NCI-H2029 (cell line): ENCODE data around the gene METRNL.
"Not testable (repeated sequence)": the region's sequence is repeated elsewhere in the genome, so short reads cannot be mapped to it uniquely, and the experiment has no call there.

Experiments
- DNase-seq: peaks from one replicate; lab custom pipeline; 2025; lab: John Stamatoyannopoulos, UW

The METRNL gene, protein sequence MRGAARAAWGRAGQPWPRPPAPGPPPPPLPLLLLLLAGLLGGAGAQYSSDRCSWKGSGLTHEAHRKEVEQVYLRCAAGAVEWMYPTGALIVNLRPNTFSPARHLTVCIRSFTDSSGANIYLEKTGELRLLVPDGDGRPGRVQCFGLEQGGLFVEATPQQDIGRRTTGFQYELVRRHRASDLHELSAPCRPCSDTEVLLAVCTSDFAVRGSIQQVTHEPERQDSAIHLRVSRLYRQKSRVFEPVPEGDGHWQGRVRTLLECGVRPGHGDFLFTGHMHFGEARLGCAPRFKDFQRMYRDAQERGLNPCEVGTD

DNA sequence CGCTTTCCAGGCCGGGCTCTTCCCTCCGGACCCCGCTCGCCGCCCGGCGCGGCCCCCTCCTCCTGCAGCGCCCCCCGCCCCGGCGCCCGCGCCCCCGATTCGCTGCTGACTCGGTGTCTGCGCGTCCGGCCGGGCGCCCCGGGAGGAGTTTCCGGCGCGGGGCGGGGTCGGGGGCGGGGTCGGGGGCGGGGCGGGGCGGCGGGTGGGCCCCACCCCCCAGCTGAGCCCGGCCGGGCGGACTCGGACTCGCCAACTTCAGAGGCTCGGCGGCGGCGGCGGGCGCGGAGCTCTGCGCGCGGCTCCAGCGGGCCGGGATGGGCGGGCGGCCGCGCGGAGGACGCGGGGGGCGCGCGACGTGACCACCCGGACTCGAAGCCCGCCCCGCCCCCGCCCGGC, at the start of gene METRNL:
Gene METRNL, plus strand, starts transcription at position 258 of the 396 bp plus-strand sequence. CDS start 207 bp downstream, outside the sequence.
- no peak for DNase-seq

DNA sequence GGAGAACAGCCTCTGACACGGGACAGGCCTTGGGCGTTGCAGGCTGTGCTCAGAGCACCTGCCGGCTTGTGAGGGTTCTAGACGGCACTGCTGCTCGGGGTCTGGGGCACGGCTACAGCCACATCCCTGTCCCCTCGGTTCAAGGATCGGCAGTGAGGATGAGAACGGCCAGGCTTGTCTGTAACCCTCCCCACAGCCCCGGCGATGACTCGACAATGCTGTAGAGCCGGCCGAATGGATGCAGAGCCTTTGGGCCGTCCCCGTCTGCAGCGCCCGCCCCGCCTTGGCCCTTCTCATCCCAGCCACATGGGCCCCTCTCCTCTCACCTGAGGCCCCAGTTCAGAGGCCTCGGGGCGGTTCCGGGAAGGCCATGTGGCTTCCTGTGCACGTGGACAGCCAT, 49.0 kb upstream of the METRNL start:
- DNase-seq = no peak

DNA sequence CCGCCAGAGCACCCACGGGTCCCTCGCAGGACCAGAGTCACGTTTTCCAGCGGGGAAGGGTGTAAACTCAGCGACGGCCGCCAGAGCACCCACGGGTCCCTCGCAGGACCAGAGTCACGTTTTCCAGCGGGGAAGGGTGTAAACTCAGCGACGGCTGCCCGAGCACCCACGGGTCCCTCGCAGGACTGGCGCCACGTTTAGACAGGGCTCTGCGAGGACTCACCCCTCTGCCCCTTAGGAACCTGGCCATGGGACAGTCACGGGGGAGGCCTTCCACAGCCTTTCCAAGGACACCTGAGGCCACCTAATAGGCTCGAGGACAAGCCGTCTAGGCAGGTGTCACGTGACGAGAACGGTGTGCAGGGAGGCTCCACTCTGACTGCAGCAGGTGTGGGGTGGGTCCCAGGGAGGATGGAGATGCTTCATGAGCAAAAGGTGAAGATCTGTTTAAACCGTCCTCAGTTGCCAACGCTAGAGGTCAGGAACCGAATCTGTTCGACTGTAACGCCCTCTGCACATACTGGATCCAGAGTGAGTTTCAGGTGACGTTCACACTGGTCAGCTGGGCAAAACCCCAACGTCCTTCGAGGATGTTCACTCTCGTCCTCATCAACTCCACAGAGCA, 48.0 kb upstream of the METRNL start:
- no peak for DNase-seq

DNA sequence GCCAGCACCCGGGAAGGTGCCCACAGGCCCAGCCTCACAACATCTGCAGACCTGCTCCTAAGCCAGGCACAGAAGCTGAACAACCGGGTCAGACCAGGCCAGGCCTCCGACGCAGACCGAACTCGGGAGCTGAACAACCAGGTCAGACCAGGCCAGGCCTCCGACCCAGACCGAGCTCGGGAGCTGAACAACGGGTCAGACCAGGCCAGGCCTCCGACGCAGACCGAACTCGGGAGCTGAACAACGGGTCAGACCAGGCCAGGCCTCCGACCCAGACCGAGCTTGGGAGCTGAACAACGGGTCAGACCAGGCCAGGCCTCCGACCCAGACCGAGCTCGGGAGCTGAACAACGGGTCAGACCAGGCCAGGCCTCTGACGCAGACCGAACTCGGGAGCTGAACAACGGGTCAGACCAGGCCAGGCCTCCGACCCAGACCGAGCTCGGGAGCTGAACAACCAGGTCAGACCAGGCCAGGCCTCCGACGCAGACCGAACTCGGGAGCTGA, 47.4 kb upstream of the METRNL start:
- DNase-seq = not testable (repeated sequence)

DNA sequence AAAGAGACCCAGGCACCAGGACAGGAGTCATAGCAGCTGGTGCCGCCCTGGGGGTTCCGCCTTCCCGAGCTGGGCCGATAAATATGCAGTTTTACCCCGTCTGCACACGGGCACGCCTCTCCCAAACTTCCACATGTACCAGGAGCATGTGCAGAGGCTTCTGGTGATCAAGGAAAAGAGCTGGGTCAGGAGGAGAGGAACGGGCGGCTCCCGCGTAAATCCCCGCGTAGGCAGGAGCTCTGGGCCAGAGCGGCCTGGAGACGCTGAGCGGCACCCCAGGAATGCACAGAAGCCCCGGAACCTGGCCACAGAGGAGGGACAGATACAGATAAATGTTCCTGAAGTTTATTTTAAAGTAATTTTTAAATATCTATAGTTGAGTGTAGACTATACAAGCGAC, 46.6 kb upstream of the METRNL start:
- DNase-seq = no peak

DNA sequence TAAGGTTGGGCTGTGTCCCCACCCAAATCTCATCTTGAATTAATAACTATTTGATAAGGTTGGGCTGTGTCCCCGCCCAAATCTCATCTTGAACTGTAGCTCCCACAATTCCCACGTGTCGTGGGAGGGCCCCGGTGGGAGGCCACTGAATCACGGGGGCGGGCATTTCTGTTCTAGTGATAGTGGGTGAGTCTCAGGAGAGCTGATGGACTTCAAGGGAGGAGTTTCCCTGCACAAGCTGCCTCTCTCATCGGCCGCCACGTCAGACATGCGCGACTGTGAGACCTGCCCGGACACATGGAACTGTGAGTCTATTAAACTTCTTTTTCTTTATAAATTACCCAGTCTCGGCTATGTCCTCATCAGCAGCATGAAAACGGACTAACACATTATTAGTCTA, 44.9 kb upstream of the METRNL start:
- no peak for DNase-seq

DNA sequence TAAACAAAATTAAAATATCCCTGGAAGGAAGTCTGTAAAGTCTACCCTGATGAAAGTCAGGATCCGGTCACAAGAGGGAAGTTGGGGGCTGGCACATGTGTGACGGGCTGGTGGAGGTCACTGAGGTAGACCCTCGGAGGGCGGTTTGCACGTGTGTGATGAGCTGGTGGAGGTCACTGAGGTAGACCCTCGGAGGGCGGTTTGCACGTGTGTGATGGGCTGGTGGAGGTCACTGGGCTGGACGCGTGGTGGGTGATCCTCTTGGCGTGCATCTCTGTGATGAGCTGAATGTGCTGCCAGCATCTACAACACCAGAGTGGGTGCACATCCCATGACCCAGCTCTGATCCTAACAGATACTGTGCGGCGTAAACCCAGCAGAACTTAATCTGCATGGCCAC, 43.7 kb upstream of the METRNL start:
- DNase-seq = no peak

DNA sequence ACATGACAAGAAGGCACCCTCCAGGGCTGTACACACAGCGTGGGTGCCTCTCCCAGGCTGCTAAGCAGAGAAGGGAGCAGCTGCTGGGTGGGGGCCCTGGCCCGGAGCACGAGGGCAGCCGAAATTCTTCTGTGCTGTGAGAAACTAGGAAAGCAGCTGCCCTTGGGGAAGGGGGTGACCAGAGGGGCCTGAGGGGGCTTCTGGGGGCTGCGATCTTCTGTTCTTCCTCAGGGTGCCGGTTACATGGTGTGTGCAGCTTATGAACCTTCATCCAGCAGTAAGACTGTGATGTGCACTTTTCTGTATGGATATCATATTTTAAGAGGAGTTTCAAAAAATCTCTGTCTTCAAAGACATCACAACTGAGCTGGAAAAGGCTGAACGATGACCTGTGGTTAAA, 43.2 kb upstream of the METRNL start:
- no peak for DNase-seq

DNA sequence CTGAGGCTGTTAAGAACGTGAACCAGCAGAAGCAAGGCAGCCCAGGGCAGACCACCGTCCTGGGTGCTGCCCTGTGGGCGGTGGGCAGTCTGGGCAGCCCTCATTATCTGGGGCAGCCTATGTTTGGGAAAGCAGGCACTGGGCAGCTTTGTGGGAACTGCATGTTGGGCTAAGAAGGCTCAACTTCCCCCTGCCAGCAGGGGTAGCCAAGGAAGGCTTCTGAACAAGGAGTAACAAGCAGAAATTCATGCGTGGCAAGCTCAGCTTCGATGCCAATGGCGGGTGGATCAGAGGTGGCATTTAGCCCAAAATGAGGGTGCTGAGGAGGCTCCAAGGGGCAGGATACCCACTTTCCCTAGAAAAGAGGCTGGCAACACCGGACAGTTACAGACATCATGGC, 42.7 kb upstream of the METRNL start:
- DNase-seq = no peak

DNA sequence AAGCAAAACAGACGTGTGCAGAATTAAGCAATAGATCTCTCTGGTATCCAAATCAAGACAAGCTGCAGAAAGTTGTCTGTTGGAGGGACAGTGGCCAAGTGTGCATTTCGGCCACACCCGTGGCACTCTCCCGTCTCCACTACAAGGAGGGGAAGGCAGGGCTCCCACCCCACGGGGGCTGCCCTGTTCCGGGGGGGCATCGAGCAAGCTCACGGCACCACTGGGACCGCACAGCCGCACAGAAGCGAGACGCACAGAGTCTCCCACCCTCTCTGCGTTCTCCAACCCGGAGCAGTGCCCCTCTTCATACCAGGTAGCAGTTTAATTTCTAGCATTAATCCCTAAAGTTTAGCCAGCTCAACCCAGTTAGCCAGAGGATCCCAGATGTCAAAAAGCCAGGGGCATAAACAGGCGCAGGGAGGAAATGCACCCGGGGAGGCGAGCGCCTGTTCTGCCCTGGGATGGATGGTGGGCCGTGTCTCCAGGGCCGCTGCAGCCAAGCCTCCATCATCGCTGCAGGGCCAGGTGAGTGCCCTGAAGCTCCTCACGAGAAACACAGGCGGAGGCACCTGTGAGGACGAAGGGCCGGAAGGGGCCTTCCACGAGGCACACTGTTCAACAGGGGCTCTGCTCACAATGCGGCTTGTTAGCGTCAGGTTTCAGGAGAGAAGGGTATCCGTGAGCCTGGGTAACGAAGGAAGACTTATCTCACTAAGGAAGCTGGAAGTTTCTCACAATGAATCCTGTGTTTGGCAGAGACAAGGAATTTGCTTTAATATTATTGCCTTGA, 42.1 kb upstream of the METRNL start:
- DNase-seq = no peak

DNA sequence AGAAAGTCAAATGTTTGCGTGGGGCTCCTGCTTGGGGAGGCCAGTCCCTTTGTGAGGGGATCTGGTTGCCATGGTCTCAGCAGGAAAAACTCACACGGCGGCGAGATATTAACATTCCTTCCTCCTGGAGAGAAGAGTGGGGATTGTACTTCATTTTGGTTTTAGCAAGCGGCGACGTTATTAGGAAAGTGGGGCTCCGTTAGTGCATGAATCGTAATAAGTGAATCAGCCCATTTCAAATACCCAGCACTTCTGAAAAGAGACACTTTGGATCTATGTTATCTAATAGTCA, 41.6 kb upstream of the METRNL start:
- DNase-seq = no peak

DNA sequence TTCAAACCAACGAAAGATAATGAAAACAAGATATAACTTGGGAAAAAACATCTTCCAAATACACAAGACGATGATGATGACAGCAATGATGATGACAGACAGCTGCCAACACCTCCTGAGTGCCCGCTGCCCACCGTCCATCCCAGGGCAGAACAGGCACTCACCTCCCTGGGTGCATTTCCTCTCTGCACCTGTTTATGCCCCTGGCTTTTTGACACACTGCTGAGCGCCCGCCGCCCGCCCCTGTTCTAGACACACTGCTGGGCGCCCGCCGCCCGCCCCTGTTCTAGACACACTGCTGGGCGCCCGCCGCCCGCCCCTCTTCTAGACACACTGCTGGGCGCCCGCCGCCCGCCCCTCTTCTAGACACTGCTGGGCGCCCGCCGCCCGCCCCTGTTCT, 40.4 kb upstream of the METRNL start:
- not testable (repeated sequence) for DNase-seq

DNA sequence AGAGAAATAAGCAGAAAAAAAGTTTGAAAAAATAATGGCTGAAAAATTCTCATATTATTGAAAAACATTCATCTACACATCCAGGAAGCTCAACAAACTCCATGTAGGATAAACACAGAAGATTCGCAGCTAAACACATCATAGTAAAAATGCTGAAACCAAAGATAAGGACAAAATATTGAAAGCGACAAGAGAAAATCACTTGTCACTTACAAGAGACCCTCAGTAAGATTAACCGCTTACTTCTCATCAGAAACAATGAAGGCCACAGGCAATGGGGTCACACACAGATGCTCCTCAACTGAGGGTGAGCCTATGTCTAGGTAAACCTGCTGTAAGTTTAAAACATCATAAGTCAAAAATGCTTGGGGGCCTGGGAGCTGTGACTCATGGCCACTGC, 38.1 kb upstream of the METRNL start:
- no peak for DNase-seq

DNA sequence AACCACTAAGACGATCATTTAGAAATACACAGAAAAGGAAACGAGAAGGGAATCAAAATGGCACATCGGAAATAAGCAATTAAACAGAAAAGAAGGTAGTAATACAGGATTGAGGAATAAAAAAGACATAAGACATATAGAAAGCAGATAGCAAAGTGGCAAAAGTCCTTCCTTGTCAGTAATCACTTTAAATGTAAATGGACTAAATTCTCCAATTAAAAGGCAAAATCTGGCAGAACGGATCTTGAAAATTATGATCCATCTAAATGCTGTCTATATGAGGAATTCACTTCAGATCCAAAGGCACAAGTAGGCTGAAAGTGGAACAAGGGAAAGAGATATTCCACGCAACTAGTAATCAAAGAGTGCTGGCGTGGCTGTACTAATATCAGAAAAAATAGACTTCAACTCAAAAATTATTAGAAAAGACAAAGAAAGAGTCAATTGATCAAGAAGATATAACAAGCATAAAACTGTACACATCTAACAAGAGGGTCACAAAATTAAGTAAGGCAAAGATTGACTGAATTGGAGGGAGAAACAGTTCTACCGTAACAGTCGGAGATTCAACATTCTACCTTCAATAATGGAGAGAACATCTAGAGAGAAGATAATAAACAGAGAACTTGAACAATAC, 36.8 kb upstream of the METRNL start:
- DNase-seq = no peak

DNA sequence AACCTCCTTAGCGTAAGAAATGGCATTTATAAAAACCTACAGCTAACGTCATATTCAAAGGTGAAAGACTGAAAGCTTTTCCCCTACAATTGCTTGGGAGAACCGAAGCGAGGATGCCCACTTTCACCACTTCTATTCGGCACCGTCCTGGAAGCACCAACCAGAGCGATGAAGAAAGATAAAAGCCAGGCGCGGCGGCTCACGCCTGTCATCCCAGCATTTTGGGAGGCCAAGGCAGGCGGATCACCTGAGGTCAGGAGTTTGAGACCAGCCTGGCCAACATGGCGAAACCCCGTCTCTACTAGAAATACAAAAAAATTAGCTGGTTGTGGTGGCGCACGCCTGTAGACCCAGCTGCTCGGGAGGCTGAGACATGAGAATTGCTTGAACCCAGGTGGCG, 34.9 kb upstream of the METRNL start:
- DNase-seq = not testable (repeated sequence)

DNA sequence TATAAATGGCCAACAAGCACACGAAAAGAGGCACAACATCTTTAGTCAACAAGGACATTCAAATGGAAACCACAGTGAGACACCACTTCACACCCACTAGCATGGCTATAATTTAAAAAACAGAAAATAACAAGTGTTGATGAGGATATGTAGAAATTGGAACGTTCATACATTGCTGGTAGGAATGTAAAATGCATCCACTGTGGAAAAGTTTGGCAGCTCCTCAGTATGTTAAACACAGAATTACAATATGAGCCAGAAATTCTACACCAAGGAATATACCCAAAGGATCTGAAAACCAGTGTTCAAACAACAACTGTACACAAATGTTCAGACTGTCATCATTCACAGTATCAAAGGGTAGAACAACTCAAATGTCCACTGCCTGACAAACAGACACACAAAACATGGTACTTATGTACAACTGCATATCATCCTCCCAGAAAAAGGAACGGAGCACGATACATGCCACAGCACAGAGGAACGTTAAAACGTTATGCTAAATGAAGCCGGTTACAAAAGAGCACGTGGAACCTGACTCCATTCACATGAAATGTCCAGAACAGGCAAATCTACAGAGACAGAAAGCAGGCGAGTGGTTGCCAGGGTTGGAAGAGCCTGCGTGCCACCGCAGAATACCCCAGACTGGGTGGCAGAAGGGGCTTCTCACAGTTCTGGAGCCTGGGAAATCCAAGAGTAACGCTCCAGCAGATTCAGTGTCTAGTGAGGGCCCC, 32.8 kb upstream of the METRNL start:
- DNase-seq = no peak

DNA sequence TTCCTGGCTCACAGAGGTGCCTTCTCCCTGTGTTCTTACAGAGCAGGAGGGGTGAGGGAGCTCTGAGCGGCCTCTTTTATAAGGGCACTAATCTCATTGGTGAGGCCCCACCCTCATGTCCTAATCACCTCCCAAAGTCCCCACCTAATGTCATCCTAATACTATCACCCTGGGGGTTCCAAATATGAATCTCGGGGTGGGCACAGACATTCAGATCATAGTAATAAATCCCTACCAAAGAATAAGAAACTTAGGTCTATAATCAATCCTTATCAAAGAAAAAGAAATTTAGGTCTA, 32.3 kb upstream of the METRNL start:
- DNase-seq = no peak

DNA sequence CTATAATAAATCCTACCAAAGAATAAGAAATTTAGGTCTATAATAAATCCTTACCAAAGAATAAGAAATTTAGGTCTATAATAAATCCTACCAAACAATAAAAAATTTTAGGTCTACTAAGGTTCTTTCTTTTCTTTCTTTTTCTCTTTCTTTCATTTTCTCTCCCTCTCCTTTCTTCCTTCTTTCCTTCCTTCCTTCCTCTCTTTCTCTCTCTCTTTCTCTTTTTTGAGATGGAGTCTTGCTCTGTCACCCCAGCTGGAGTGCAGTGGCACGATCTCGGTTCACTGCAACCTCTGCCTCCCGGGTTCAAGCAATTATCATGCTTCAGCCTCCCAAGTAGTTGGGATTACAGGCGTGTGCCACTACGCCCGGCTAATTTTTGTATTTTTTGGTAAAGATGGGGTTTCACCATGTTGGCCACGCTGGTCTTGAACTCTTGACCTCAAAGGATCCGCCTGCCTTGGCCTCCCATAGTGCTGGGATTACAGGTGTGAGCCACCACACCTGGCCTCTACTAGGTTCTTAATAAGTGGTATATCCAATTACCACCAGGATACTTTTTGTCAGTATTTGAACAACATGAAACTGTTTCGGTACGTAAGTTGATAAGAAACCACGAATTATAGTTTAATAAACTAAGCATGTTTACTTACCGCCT, 31.5 kb upstream of the METRNL start:
- DNase-seq = not testable (repeated sequence)

DNA sequence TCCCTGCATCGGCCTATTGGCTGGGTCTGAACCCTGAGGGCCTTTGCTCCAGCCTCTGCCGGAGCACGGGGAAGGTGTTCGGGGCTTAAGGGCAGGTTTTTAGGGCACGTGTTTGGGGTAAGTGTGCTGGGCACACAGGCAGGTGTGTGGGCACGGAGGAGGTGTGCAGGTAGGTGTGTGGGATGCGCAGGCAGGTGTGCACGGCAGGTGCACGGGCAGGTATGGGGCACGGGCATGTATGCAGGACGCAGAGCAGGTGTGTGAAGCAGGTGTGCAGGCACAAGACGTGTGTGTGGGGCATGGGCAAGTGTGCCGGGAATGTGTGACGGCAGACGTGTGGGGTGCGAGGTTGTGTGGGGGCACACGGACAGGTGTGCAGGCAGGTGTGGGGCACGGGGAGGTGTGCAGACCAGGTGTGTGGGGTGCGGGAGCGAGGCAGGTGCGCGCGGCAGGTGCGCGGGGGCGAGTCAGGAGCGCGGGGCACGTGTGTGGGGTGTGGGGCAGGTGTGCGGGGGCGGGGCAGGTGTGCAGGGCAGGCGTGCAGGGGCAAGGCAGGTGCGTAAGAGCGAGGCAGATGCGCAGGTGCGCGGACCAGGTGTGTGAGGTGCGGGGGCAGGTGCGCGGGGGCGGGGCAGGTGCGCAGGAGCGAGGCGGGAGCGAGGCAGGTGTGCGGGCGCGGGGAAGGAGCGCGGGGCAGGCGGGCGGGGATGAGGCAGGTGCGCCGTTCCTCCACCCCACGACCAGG, 28.6 kb upstream of the METRNL start:
- peak; percentile 63 for DNase-seq

DNA sequence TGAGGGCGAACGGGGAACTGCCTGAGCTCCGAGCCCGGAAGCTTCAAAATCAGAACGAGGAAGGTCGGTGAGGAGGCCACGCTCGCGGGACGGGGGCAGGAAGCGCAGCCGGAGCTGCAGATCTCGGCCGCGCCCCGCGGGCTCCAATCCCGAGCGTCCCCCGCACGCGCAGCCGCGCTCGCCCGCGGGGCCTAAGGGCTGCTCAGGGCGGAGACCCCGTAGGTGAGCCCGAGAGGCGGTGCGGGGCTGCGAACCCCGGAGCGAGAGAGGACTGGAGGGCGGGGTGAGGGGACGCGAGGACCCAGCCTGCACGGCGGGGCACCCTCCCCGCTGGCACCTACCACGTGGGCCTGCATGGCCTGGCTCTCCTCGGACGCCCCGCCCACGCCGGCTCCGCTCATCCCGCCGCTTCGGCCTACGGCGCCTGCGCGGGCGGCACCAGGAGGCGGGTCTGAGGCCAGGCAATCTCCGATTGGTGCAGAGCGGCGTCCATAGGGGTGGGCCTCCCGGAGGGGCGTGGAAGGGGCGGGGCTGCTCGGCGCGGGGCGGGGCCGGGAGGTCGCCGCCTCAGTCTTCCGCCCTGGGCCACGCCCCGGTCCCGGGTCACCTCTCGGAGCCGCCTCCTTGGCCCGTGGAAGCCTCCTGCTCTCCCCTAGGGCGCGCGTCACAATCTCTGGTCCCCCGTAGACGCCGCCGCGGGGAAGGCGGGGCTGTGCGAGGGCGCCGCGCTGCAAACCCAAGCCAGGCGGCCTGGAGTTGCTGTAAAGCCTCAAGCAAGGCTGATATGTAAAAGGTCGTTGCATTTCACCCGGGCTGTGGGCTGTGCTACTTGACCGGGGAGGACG, 27.8 kb upstream of the METRNL start:
- peak; percentile 96 for DNase-seq
